ENCODE measurements around the gene PRPF40B. TPM values are rescaled to one million over a fixed set of nuclear protein-coding genes. Genes with fewer than 3 reads are reported as not detected.
A peak's percentile ranks its signal among the peaks of the same experiment; 100 is the strongest.

PRPF40B gene
- total RNA-seq, 1 donor from 2014 or later = 12.4 TPM

GRCh38 chr12:49683599-49684309 is 60.4 kb downstream of the PRPF40B start:
- DNase-seq (ENCODE audit: low read depth) = no peak

GRCh38 chr12:49684310-49684854 is 61.0 kb downstream of the PRPF40B start:
- DNase-seq (ENCODE audit: low read depth) = no peak

- no peak for DNase-seq (ENCODE audit: low read depth)
Observed at GRCh38 chr12:49687941-49688340, 64.6 kb downstream of the PRPF40B start.

- no peak for DNase-seq (ENCODE audit: low read depth)
Observed at GRCh38 chr12:49689237-49689636, 65.9 kb downstream of the PRPF40B start.

GRCh38 chr12:49689785-49690184 is 66.4 kb downstream of the PRPF40B start:
- DNase-seq (ENCODE audit: low read depth) = no peak

- DNase-seq (ENCODE audit: low read depth) = no peak
Observed at GRCh38 chr12:49692851-49693250, 69.5 kb downstream of the PRPF40B start.

- DNase-seq (ENCODE audit: low read depth) = peak; percentile 64
Observed at GRCh38 chr12:49693931-49694444, 70.6 kb downstream of the PRPF40B start.

Other genes with a start within 250 kb of the PRPF40B start
- gene KCNH3, start 84.5 kb upstream of the PRPF40B start, total RNA-seq = 8.9 and 11.9 TPM in 2 replicates
- gene MCRS1, start 55.4 kb upstream of the PRPF40B start, total RNA-seq = 72.1 and 98.1 TPM in 2 replicates
- 0.10 and 0.27 TPM in 2 replicates for gene FAM186B, start 17.9 kb upstream of the PRPF40B start, total RNA-seq
- 16.7 and 18.8 TPM in 2 replicates for gene FMNL3, start 83.8 kb downstream of the PRPF40B start, total RNA-seq
- 315 and 361 TPM in 2 replicates for gene TMBIM6, start 118.0 kb downstream of the PRPF40B start, total RNA-seq
- gene NCKAP5L, start 204.9 kb downstream of the PRPF40B start, total RNA-seq = 95.7 and 112 TPM in 2 replicates
- gene BCDIN3D, start 219.5 kb downstream of the PRPF40B start, total RNA-seq = 4.3 and 4.9 TPM in 2 replicates